Activated T-cell treated with anti-CD3 and anti-CD28 coated beads, Interleukin-2, amount 50 U/mL, for 1 hour (primary cell): Measurements from ENCODE around the gene ABHD6.
A peak's percentile ranks its signal among the peaks of the same experiment; 100 is the strongest.
"Not testable (repeated sequence)": the region's sequence is repeated elsewhere in the genome, so short reads cannot be mapped to it uniquely, and the experiment has no call there.

Experiments
- DNase-seq: peaks from one replicate; pipeline ENCODE4 v3.0.0-alpha.2; 2020

Gene ABHD6

DNA sequence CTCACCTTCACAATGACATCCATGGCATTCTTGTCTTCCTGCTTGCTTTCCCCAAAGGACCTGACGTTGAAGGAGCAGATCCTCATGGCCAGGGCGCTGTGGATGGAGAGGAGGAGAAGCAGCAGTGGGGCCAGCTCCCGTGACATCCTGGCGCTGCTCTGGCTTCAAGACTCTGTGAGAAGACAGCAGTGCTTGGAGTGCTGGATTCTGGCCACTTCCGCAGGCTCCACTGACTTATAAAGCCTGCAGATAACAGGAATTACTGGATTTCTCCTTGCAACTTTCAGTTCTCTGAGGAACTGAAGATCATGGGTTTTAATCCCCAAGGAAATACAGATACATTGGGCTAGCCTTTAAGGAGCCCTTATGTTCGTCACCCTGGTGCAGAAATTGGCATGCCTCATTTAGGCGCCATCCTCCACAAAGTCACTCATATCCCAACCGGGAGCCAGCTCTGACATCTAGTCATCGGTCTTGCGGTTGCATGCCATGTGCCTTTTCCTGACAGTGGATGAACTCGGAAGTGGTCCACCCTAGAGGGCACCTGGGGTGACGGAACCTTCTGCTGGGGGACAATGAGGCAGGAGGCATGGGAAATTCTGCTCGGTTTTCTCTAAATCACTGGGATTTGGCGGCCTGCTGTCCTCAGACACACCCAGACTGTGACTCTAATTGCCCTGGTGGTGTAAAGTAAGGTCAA is 26.7 kb upstream of the ABHD6 start, which contains the start of gene DNASE1L3:
Gene DNASE1L3 (minus strand): TSS at position 212 of the 700 bp plus-strand sequence. CDS start 66 bp downstream, at position 146.
- DNase-seq = no peak

DNA sequence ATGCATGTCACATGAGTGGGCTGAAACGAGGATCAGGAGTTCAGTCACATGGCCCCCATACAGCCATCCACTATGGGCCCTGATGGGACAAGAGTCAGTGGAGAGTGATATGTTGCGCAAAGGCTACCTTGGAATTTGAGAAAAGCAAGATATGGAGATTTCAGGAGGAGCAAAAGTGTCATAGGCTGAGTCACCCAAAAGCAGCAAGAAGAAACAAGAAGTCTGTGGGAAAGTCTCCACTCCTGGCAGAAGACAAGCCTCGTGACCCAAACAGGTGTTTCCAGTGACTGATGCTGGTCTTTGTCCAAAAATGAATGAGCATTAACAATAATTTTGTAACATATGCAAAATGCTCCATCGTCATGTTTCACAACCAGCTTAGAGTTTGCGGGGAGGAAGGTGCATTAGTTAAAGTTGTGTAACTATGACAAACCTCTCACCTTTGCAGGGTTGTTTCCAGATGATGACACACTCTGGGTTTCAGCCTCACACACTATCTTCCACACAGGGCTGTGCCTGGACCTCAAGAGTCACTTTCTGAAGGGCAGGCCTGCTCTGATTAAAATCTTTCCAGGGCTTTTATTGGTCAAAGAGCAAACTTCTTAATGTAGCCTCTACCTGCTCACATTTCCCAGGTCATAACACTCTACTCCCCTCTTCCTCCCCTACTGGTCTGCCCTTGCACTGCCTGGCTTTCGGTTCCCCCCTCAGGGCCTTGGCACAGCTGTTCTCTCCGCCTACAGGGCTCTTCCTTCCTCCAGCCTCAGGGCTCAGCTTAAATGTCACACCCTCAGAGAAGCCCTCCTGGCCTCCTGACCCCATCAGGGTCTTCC is 22.9 kb upstream of the ABHD6 start:
- DNase-seq = no peak

GRCh38 chr3:58215317-58216025 is 22.1 kb upstream of the ABHD6 start:
- DNase-seq = no peak

DNA sequence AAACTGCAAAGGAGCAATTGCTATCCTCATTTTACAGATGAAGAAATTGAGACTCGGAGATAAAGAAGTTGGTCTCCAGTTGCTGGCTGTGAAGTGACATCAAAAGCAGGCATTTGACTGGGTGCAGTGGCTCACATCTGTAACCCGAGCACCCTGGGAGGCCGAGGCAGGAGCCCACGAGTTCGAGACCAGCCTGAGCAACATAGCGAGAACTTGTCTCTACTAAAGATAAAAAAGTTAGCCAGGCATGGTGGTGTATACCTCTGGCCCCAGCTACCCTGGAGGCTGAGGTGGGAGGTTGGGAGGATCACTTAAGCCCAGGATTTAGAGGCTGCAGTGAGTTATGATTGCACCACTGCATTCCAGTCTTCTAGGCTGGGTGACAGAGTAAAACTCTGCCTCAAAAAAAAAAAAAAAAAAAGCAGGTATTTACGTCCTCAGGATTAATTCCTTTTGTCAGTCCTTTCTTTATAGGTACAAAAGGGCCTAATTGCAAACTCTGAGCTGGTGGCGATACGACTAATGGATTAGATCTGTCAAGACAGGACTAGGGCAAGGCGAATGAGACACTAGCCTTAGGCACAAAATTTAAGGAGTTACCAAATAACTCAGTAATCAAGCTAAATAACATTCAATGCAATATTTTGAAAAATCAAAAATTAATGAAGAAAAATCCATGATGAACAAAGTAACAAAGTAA is 20.9 kb upstream of the ABHD6 start:
- DNase-seq = no peak

- peak; percentile 53 for DNase-seq
Measured at GRCh38 chr3:58217209-58217811, 20.3 kb upstream of the ABHD6 start.

DNA sequence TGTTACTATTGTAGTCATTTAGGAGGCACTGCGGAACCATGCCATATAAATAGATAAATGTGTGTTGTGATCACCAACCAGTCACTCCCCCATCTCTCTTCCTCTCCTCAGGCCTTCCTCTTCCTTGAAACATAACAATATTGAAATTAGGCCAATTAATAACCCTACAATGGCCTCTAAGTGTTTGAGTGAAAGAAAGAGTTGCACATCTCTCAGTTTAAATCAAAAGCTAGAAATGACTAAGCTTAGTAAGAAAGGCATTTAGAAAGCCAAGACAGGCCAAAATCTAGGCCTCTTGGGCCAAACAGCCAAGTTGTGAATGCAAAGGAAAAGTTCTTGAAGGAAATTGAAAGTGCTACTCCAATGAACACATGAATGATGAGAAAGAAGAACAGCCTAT is 18.7 kb upstream of the ABHD6 start:
- DNase-seq = no peak

GRCh38 chr3:58222161-58222724 is 15.3 kb upstream of the ABHD6 start:
- DNase-seq = no peak

DNA sequence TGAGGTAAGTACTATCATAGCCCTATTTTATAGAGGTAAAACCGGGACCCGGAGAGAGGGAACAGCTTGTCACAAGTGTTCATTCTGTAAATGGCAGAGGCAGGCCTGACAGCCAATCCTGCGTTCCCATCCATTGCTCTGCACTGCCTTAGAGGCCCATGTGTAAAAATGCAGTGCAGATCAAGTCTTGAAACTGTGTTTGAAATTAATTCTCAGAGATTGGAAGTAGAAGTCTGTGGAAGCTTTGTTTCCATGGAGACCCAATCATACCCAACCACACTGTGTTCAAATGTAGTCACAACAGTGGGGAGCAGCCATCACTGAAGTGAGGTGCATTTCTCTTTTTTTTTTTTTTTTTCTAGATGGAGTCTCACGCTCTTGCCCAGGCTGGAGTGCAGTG is 13.7 kb upstream of the ABHD6 start:
- DNase-seq = no peak

GRCh38 chr3:58227933-58228332 is 9.7 kb upstream of the ABHD6 start:
- DNase-seq = not testable (repeated sequence)

GRCh38 chr3:58230876-58231552 is 6.6 kb upstream of the ABHD6 start:
- DNase-seq = no peak

DNA sequence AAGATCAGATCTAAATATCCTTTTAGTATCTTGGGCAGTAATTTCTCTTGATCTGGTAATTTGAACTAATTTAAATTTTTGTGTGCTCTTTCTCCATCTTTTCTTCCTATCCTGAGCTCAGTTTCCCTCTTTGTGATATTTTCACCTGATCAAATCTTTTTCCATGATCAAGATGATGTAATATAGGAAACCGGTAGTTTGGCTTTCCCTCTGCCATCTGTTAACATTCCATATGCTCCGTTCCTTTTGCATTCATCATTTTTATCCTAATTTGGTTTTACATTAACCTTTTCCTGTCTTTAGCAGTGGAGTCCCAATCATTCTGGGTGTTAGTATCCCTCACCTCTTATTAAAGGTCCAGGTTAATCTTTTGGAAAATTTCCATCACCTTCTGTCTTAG is 5.9 kb upstream of the ABHD6 start:
- DNase-seq = no peak

- DNase-seq = no peak
Measured at GRCh38 chr3:58234516-58234931, 3.1 kb upstream of the ABHD6 start.

GRCh38 chr3:58235970-58236369 is 1.6 kb upstream of the ABHD6 start:
- DNase-seq = no peak

DNA sequence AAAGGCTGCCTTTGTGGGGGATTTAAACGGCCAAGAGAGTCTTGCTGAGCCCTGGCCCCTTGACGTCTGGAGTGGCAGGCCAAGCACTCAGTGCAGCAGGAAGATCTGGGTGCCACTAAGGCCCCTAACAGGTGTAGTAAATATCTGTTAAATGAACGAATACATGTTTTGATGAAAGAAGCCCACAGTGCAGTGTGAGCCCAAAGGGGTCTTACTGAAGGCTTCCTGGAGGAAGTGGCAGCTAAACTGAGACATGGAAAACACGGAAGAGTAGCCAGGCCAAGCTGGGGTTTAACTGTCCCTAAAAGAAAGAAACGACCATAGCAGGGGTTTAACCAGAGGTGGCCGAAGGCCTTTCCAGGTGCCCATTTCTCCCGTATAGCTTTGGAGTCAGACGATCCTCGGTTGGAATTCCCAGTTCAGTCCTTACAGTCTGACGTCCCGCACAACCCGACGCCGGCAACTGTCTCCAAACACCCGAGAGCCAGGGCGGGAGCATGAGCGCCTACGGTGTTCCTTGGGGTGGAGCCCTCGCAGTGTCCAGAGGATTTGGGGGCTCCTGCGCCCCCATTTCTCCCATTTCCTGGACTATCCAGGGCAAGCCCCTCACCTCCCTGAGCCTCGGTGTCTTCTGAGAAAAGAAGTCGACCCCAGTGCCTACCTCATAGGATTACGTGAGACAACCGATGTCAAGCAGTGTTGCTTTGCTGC is 910 bp upstream of the ABHD6 start:
- DNase-seq = no peak

DNA sequence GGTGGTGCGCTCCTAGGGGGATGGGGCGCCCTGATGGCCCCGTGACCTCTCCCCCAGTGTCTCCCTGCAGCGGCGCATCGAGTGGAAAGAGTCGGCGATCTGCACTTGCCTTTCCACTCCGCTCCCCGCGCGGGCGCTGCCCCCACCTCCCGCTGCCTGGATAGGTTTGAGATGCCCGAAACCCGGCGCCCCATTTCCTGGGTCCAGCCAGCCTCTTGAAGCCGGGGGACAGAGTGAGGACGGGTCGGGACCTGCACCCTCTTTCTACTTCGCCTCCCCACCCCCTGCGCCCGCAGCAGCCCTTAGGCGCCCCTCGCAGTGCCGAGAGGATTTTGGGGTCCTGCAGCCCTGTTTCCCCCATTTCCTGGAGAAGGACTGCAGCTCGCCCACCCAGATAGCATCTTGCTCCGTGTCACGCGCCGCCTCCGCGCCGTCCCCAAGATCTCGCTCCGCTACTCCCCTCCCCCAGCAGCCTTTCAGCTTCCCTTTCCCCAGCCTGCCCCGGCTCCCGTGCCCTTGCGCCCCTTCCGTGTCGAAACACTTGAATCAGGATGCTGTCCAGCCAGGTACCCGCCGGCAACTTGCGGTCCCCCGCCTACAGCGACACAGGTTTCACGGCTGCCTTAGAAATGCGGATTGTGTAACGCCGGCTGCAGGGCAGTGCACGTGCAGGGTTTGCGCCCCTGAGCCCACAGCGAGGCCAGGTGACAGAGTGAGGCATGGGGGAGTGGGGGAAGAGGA is 519 bp downstream of the ABHD6 start:
- no peak for DNase-seq

DNA sequence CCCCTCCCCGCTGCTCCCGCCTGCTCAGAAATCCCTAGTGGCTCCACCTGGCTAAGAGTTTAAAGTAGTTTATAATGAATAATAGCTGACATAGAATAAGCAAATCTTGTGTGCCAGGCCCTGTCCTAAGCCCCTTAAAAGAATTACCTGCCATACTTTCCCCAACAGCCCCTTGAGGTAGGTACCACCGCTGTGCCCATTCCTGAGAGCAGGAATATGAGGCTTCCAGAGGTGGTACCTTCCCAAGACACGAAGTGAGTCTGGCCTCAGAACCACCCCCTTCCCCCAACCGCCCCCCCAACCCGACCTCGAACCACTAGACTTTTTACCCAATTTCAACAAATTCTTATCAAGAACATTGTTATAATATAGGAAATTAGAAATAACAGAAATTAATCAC is 1.2 kb downstream of the ABHD6 start:
- no peak for DNase-seq

GRCh38 chr3:58241306-58242044 is 3.9 kb downstream of the ABHD6 start:
- no peak for DNase-seq

- no peak for DNase-seq
Measured at GRCh38 chr3:58242340-58242739, 4.7 kb downstream of the ABHD6 start.

DNA sequence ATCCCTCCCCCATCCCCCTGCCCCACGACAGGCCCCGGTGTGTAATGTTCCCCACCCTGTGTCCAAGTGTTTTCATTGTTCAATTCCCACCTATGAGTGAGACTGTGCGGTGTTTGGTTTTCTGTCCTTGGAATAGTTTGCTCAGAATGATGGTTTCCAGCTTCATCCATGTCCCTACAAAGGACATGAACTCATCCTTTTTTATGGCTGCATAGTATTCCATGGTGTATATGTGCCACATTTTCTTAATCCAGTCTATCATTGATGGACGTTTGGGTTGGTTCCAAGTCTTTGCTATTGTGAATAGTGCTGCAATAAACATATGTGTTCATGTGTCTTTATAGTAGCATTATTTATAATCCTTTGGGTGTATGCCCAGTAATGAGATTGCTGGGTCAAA is 5.3 kb downstream of the ABHD6 start:
- not testable (repeated sequence) for DNase-seq
